Skeletal muscle cell (primary cell): ENCODE data around the gene RPIA.
A peak's percentile ranks its signal among the peaks of the same experiment; 100 is the strongest.
"Not testable (repeated sequence)": the region's sequence is repeated elsewhere in the genome, so short reads cannot be mapped to it uniquely, and the experiment has no call there.

Experiments used
- DNase-seq: peaks from one replicate; pipeline ENCODE4 v3.0.0-alpha.2; 2010; ENCODE audit warnings: low read depth
- H3K4me3 ChIP-seq: 2 replicates; pipeline ENCODE4 v1.5.1; 2011; ENCODE audit warnings: low read depth, mild to moderate bottlenecking, control low read depth, low read length, moderate library complexity

The RPIA gene

DNA sequence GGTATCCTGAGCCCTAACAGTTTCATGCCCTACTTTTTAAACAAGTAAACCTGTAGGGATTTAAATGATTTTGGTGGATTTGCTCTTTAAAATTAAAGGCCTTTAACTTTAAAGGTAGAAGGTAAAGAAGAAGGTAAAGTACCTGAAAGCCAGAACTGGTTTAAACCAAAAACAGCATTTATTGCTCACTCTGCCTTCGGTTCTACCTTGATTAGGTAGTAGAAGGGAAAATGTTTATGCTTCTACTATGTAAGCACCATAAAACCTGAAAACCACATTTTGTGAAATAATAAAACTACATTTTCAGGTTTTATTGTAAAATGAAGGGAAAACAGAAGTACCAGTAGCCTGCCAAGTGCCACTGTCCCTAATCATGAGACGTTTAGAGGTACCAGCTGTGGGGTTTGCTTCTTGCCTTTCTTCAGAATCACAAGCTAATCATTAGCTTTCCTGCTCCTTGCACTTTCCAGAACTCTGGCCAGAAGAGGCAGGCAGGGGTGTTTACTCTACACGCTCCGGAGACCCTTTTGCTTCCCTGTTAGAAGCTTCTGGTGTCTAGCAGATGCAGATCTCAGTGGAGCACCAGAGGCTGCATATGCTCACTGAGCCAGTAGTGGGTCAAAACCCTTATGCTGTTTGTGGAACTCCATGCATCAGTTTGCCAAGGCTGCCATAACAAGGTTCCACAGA is 33.3 kb downstream of the RPIA start:
- no peak overlapping the region for H3K4me3 ChIP-seq
- DNase-seq: no peak

DNA sequence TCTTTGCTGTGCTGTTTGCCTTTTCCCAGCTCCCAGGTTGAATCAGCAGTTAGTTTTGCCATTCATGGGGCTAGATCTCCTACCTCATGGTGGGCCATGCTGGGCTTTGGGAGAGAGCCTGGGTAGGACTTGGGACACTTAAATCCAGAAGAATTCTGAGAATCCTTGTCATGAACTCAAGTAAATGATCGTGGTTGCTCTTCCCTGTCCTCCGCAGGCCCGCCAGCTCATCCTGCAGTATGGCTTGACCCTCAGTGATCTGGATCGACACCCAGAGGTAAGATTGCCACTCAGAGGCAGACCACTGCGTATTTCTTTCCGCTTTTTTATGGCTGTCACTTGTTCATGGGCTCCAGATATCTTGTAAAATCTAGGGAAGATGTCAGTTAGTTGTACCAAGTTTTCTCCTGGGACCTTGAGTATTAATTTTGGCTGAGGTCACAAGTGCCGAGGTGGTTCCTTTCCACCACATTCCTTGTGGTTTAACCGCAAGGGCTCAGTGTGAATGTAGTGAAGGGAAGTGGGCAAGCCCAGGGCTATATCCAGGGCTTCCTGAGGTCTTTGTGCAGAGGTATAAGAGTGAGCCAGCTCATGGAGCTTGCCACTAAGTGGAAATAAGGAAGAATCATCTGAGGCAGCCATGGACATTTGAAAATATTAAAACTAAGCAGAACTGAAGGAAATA is 37.7 kb downstream of the RPIA start:
- DNase-seq: peak; percentile 10
- H3K4me3 ChIP-seq: no peak overlapping the region

DNA sequence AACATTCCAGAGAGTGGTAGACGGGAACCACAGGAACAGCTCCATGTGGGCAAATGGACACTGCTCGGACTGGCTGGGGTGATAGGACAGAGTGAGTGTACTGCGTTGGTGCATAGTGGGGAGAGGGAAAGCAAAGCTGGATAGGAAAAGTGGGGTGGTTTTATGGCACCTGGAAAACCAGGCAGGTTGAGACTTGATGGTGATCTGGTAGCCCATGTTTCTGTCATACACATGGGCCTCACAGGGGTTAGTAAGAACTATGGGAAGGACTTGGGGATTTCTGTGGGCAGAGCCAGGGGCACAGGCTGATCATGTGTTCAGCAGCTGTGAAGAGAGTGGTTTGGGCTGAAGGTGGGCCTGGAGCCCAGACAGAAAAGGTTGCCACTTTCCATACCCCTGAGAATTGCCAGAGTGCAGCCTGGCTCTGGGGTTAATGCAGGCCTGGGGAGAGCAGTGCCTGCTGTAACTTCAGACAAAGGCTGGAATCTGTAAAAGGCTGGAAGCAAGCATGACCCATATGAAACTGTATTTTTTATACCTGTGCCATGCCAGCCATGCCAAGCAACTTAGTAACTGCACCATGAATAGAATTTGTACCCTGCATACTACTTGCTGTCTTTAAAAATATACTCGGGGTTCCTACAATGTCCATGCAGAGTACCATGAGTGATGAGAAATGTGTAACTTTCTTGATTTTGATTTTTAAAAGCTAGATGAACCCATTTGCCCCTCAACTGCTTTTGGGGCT is 41.9 kb downstream of the RPIA start:
- no peak for DNase-seq
- no peak overlapping the region for H3K4me3 ChIP-seq

DNA sequence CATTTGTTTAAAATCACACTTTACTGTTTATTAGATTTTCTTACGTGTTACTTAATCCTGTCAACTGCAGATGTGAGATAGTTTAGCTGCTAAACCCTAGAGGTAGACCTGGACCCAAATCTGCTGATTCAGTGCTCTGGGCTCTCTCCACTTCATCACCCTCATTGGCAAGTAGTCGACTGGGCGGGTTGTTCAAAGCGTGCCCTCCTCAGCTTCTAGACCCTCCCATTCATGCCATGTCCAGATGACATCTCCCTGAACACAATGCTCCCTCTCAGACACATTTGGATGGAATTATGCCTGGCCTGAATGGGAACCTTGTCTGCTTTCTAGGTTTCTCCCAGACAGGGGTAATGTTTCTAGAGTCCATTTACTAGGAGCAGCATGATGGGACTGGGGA is 43.7 kb downstream of the RPIA start:
- no peak for DNase-seq

DNA sequence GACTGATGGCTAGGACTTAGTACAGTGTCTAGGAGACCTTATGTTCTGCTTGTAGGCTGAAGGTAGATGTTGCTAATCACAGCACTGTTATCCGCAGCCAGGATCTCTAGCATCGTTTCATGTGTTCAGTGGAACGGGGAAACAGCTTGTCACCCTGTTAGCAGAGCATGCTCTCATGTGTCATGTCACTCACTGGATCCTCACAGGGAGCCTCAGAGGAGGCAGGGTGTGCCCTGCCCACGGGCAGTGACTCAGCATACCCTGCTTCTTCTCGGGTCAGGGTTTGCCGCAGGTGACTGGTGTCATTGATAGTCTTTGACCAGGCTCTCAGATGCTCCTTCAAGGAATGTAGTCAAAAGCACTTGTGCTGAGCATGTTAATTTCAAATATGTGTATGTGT is 44.4 kb downstream of the RPIA start:
- no peak overlapping the region for H3K4me3 ChIP-seq
- DNase-seq: no peak

More for the DNA sequence above, 43.7 kb downstream of the RPIA start:
- H3K4me3 ChIP-seq: no peak overlapping the region

DNA sequence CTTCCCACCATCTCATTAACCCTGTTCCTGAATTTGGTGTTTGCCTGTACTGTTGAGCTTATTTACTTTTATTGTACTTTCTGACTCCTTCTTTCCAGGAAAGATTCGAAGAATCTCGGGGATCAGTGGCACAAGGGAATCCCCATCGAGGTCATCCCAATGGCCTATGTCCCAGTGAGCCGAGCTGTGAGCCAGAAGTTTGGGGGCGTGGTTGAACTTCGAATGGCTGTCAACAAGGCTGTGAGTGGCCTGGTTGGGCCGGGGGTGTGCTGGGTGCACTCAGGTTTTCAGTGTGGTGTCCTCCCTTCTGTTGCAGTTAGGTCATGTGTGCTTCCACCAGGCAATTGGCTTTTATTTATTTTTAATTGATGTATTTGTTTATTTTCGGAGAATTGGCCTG is 45.0 kb downstream of the RPIA start:
- DNase-seq: no peak
- H3K4me3 ChIP-seq: no peak overlapping the region

DNA sequence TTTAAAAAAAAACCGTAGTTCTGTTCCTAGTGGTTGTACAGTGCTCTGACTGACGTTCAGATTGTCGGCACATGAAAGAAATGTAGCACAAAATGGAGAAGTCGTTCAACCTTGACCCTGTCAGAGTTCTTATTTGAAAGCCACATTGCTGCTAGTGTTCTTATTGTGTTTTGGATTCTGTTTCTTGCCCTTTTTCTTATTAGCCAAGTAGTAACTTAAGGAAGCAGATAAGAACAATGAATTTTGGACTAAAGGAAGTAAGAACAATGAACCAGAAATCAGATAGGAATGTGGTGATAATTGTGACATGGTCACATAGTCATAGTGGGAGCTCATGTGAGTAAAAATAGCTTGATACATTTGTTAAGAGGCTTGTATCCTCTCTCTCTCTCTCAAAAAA is 45.9 kb downstream of the RPIA start:
- H3K4me3 ChIP-seq: no peak overlapping the region
- DNase-seq: no peak

DNA sequence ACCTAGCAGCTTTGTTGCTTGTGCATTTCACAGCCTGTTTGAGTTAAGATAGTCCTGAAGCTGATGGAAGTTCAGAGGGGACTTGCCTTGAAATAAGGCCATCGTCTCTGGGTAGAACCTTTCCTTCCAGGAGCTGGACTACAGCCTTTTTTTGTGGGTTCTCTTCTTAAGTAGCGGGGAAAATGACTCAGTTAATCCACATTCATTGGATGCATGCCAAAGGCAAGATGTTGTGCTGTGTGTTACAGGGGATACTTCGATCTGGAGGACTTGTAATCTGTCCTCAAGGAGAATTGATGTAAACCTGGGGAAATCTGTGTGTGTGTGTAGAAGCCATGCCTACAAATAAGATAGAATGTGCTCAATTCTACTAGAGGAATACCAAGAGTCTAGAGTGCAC is 46.8 kb downstream of the RPIA start:
- peak; percentile 31 for DNase-seq
- H3K4me3 ChIP-seq: no peak overlapping the region

DNA sequence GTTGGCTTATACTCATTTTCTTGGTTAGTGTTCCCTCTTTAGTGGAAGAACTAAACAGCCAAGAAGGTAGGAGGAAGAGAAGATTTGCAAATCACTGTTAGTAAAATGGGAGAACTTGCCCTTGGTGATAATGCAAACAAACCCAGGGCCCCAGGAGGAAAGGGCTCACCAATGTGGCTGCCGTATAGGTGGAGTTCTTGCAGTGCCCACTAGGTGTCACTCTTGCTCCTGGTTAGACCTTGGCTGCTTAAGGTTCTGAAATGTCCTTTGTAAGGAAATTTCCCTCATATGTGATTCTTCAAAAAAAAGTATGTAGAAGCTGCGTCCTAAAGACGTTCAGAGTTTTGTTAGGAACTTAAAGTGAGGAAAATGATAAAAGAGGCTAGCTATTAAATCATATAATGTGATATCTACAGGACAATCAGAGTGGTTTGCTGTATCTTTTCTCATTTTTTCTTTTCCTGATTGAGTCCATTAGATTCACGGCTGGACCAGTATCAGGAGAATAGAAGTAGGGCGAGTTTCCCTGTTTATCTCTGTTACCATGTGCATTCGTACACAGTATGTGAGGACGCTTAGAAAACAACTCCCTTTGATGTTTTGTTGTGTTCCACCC is 48.6 kb downstream of the RPIA start:
- no peak overlapping the region for H3K4me3 ChIP-seq

DNA sequence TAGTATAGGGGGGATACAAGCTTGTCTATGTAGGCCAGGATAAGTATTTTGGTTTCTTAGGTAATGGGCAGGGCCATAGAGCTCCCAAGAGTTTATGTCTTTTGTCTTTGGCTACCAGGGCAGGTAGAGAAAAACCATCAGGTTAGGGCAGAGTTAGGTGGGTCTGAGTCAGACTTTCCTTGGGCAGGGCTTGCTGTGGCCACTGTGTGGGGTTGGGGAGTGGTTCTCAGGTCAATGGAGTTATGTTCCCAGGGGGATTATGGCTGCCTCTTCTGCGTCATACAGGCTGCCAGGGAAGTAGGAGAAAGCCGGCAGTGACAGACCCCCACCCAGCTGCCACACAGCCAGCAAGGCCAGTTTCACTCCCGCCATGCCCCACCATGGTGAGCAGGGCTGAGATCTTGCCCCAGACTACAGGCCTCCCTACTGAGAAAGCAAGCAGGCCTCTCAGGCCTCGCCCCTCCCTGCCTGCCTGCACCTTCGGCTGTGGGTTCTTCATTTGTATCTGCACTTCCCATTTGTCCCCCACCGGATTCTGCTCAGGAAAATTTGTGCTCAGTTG is 55.5 kb downstream of the RPIA start:
- H3K4me3 ChIP-seq: no peak overlapping the region
- no peak for DNase-seq

More for the DNA sequence above, 48.6 kb downstream of the RPIA start:
- peak; percentile 17 for DNase-seq

DNA sequence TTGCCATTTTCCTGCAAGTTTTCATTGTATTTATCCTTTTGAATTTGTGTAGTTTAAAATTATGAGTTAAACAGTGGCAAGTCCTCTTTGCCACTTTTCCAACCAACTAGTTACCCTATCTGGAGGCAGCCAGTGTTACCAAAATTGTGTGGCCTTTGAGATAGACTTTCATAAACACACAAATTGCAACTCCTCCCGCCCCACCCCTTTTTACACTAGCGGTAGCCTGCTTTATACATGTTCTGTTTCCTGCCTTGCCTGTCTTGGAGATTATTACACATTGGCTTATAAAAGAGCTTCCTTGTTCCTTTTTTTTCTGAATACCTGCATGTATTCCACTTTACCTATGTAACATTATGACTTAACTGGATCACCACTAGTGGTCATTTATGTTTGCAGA is 56.5 kb downstream of the RPIA start:
- no peak for DNase-seq
- H3K4me3 ChIP-seq: no peak overlapping the region

DNA sequence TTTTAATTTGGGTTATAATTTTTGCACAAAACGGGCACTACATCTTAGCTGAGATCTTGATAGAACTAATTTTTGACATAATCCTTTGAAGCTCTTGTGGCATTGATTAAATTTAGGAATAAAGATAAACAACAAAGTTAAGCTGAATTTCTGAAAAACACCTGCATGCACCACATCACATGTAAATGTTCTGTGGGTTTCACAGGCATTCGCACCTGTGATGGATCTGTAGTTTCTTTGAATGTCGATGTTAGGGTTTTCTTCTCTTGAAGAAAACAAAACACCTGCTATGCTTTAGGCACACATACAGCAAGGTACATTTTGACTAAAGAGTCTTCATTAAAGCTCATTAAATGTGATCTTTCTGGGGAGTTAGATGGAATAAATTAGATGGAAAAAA is 60.3 kb downstream of the RPIA start:
- DNase-seq: no peak
- no peak overlapping the region for H3K4me3 ChIP-seq

DNA sequence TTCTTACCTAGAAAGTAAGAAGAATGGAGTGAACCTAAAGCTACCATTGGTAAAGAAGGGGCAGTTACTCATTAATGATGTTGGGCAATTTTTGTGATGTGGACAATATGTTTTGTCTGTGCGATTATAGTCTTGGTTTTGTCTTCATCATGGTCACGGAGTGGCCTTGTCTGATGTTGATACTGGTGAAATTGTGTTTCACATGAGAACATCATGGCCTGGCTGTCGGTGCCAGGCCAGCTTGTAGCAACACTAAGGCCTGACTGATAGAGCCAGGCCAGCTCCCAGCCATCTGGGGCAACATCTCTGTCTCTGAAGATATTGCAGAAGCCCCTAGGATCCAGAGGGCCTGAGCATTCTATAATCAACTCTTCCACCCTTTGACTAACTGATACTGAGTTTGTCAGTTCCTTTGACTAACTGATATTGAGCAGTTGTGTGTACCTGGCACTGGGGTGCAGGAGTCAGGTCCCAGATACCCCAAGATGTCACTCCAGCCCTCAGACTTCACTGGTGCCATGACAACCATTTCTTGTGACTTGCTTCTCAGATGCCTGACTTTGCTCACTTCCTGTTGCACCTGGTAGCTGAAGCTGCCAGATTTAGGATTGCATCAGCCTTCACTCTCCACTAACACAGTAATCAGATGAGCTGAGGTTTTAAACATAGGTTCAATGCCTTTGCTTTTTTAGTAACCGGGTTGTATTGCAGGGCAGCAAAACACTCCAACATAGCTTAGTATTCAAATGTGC is 62.5 kb downstream of the RPIA start:
- peak; percentile 17 for DNase-seq
- H3K4me3 ChIP-seq: no peak overlapping the region

DNA sequence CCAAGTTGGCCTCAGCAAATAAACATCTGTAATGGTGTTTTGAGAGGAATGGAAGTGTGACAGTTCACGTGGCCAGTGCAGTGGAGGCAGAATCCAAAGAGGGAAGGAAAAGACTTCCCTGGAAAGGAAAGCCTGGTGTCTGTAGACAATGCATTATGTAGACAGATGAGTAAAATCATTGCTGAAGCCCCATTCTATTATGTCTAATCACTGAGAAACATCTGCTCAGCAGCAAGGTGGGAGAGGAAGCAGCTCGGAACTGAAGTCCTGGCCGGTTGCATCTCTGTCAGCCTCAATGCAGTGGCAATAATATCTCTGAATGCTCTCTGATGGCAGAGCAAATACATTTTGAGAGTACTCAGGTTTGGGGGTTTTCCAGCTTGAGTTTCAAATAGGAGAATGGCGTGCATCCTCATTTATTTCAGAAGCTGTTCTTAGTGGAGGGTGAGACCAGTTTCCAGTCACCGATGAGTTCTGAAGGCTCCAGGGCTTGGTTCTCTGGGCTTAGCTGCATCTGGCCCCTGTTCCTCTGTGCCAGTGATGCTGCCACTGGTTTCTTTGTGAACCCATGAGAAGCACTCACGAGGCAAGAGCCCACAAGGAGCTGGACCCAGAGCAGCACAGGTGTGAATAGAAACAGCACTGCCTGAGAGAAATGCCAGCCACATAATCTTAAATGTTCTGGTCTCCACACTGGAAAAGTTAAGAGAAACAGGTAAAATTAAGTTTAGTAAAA is 63.3 kb downstream of the RPIA start:
- no peak overlapping the region for H3K4me3 ChIP-seq
- DNase-seq: no peak

DNA sequence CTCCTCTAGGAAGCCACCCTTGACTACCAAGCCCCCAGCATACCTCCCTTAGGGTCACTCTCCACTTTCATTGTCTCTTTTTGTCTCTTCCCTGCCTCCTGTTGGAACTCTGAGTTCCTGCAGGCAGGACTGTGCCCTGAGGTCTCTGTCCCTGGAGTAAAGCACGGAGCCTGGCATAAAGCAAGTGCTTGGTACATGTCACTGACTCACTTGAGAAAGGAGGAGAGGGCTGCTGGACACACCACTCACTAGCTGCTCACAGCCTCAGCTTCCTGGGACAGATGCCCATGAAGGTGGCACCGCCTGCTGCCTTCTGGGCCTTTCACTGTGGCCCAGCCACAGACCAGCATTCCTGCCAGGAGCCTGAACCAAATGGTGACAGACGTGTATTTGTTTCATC is 64.4 kb downstream of the RPIA start:
- no peak for DNase-seq
- H3K4me3 ChIP-seq: no peak overlapping the region

DNA sequence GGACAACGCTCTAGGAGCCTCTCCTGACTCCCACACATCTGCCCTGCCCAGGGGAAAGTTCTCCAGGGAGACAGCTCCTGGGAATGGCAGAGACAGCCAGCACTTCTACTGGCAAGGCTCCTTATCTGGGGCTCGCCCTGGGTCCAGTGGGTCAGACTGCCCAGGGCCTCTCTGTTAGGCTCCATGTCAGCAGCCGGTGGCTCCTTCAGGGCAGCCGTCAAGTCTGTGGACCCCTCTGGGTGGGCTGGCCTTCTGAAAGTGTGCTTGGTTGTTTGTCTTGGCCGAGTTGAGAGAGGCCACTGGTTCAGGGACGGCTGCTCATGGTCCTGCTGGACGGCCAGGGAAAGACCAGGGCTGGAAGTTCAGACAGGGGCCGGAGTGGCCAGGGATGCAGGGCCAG is 65.6 kb downstream of the RPIA start:
- no peak overlapping the region for H3K4me3 ChIP-seq
- DNase-seq: no peak

DNA sequence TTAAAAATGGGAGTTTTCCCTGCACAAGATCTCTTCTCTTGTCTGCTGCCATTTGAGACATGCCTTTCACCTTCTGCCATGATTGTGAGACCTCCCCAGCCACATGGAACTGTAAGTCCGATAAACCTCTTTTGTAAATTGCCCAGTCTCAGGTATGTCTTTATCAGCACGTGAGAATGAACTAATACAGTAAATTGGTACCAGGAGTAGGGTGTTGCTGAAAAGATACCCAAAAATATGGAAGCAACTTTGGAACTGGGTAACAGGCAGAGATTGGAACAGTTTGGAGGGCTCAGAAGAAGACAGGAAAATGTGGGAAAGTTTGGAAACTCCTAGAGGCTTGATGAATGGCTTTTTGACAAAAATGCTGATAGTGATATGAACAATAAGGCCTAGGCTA is 67.2 kb downstream of the RPIA start:
- DNase-seq, H3K4me3 ChIP-seq: not testable (repeated sequence)

DNA sequence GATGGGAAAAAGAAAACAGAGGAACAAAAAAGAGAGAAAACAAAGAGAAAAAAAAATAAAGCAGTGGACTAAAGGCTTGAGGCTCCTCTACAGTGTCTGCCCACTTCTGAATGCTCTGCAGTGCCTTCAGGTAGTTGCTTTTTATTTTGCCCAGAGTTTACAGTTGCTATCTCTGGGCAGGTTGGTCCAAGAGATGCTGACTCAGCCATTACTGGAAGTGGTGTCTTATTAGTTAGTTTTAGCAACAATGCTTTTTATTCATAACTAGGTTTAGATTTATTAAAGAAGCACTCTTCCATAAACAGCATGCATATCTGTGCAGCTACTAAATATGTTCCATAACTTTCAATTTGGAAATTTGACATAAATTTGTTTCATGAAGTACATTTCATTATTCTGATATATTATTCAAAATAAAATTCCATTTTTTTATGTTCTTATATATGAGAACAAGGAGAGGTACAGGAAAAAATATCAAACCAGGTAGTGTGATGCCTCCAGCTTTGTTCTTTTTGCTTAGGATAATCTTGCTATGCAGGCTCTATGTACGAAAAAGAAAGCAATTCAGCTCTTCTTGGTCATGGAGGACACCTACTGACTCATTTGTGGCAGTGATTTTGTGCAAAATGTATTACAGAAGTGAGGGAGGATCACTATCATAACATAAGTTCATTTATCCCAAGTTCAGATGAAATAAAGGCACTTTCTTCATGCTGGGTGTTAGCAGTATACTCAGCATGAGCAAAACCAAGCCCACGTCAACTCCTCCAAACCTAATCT is 69.5 kb downstream of the RPIA start:
- no peak for DNase-seq
- no peak overlapping the region for H3K4me3 ChIP-seq
